GM19372 (cell line): ENCODE data around the gene FLYWCH2.
"Not testable (repeated sequence)": the region's sequence is repeated elsewhere in the genome, so short reads cannot be mapped to it uniquely, and the experiment has no call there.

Source experiments
- ATAC-seq: cut with Tn5 transposase; IDR thresholded peaks from one replicate; pipeline ENCODE4 v1.9.1; 2021; ENCODE audit warnings: mild to moderate bottlenecking, low read depth, moderate library complexity; ENCODE audit not compliant: unreplicated experiment

The FLYWCH2 gene

GRCh38 chr16:2931231-2931914, 48.4 kb downstream of the FLYWCH2 start:
- not testable (repeated sequence) for ATAC-seq

GRCh38 chr16:2933136-2933535, 50.1 kb downstream of the FLYWCH2 start:
- no peak for ATAC-seq

GRCh38 chr16:2933701-2934100, 50.7 kb downstream of the FLYWCH2 start:
- ATAC-seq, result no peak

- no peak for ATAC-seq
Measured at GRCh38 chr16:2934450-2934849, 51.4 kb downstream of the FLYWCH2 start.

- no peak for ATAC-seq
Measured at GRCh38 chr16:2936436-2937011, 53.5 kb downstream of the FLYWCH2 start.

GRCh38 chr16:2937170-2937569, 54.2 kb downstream of the FLYWCH2 start:
- ATAC-seq, result no peak

- ATAC-seq, result no peak
Measured at GRCh38 chr16:2938206-2938605, 55.2 kb downstream of the FLYWCH2 start.

- no peak for ATAC-seq
Measured at GRCh38 chr16:2939968-2940367, 57.0 kb downstream of the FLYWCH2 start.

GRCh38 chr16:2942045-2942444, 59.0 kb downstream of the FLYWCH2 start:
- no peak for ATAC-seq

- ATAC-seq, result not testable (repeated sequence)
Measured at GRCh38 chr16:2943716-2944115, 60.7 kb downstream of the FLYWCH2 start.

GRCh38 chr16:2946649-2947048, 63.6 kb downstream of the FLYWCH2 start:
- ATAC-seq, result no peak
